ENCODE results near the gene MEF2B. TPM values are rescaled to one million over a fixed set of nuclear protein-coding genes. Genes with fewer than 3 reads are reported as not detected.

Gene MEF2B
- total and polyA plus RNA-seq, 2 experiments from 2014 or later: 7.4 to 8.3 TPM

DNA sequence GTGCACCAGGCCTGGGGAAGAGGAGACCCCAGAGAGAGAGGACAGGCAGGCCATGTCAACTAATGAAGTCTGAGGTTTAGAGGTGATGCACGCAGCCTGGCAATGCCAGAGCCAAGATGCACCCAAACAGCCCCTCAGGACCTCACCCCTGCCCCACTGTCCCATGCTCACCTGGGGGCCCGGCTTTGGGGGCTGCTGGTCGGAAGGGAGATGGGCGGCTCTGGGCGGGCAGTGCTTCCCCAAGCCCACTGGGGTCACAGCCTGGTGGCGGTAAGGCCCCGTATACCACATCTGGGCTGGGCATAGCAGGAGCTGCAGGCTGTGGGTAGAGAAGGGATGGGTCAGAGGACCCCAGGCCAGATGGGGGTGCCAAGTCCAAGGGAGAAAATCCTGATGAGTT, 23.2 kb downstream of the MEF2B start (continued):
- TF ChIP-seq, protein P1, sequence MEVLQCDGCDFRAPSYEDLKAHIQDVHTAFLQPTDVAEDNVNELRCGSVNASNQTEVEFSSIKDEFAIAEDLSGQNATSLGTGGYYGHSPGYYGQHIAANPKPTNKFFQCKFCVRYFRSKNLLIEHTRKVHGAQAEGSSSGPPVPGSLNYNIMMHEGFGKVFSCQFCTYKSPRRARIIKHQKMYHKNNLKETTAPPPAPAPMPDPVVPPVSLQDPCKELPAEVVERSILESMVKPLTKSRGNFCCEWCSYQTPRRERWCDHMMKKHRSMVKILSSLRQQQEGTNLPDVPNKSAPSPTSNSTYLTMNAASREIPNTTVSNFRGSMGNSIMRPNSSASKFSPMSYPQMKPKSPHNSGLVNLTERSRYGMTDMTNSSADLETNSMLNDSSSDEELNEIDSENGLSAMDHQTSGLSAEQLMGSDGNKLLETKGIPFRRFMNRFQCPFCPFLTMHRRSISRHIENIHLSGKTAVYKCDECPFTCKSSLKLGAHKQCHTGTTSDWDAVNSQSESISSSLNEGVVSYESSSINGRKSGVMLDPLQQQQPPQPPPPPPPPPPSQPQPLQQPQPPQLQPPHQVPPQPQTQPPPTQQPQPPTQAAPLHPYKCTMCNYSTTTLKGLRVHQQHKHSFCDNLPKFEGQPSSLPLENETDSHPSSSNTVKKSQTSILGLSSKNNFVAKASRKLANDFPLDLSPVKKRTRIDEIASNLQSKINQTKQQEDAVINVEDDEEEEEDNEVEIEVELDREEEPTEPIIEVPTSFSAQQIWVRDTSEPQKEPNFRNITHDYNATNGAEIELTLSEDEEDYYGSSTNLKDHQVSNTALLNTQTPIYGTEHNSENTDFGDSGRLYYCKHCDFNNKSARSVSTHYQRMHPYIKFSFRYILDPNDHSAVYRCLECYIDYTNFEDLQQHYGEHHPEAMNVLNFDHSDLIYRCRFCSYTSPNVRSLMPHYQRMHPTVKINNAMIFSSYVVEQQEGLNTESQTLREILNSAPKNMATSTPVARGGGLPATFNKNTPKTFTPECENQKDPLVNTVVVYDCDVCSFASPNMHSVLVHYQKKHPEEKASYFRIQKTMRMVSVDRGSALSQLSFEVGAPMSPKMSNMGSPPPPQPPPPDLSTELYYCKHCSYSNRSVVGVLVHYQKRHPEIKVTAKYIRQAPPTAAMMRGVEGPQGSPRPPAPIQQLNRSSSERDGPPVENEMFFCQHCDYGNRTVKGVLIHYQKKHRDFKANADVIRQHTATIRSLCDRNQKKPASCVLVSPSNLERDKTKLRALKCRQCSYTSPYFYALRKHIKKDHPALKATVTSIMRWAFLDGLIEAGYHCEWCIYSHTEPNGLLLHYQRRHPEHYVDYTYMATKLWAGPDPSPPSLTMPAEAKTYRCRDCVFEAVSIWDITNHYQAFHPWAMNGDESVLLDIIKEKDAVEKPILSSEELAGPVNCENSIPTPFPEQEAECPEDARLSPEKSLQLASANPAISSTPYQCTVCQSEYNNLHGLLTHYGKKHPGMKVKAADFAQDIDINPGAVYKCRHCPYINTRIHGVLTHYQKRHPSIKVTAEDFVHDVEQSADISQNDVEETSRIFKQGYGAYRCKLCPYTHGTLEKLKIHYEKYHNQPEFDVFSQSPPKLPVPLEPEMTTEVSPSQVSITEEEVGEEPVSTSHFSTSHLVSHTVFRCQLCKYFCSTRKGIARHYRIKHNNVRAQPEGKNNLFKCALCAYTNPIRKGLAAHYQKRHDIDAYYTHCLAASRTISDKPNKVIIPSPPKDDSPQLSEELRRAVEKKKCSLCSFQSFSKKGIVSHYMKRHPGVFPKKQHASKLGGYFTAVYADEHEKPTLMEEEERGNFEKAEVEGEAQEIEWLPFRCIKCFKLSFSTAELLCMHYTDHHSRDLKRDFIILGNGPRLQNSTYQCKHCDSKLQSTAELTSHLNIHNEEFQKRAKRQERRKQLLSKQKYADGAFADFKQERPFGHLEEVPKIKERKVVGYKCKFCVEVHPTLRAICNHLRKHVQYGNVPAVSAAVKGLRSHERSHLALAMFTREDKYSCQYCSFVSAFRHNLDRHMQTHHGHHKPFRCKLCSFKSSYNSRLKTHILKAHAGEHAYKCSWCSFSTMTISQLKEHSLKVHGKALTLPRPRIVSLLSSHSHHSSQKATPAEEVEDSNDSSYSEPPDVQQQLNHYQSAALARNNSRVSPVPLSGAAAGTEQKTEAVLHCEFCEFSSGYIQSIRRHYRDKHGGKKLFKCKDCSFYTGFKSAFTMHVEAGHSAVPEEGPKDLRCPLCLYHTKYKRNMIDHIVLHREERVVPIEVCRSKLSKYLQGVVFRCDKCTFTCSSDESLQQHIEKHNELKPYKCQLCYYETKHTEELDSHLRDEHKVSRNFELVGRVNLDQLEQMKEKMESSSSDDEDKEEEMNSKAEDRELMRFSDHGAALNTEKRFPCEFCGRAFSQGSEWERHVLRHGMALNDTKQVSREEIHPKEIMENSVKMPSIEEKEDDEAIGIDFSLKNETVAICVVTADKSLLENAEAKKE (CRISPR knock-in tag; IDR thresholded peaks at IDR 0.05): no peak

DNA sequence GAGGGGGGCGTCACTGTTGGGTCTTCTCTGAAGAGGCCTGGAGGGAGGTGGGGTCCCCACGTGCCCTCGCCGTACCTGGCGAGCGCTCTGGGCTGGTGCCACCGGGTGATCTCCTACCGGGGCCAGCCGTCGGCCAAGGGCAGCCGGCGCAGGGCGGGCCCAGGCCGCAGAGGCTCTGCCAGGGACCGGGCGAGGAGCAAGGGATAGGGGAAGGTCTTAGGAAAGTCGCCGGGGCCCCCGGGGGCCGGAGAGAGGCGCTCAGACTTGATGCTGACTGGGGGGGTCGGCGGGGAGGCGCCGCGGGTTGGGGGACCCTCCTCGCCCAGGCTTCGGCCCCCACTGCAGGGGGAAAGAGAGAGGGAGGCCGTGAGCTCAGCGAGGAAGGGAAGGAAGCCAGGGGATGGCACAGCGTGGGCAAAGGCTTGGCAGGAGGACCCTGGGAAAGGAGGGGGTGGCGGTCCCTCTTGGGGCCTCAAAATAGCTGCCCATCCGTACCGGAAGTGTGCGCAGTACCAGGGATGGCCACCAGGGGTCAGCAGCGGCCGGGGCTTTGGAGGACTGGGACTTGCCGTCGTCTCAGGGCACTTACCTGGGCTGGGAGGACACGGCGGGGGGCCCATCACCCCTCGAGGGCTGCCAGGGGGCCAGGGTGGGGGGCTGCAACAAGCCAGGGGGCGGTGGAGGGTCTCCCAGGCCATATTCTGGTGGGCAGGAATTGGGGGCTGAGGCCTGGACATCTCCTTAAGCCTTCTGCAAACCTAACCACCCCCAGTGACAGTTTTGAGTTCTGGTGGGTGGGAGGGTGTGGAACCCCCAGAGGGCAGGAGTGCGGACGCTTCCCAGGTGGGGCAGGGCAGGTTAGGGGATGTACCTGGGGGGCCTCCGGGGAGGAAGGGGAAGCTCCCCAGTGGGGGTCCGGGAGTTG, 24.1 kb downstream of the MEF2B start:
- Mint-ChIP-seq H3K4me1 (no peaks in the 10 kb centered on the region), H3K4me3 (no peak overlapping the region), H3K27me3 (ENCODE audit: insufficient read depth, low read depth, poor library complexity) (peaks cover 19% of the 10 kb centered on the region), H3K9me3 (no peaks in the 10 kb centered on the region), H3K27ac (no peak overlapping the region), H3K36me3 (ENCODE audit: low read depth) (peaks cover 8% of the 10 kb centered on the region; the same call in 2 of the 3 replicates)
- H3K4me3 ChIP-seq: peak overlapping the region; percentile 40; the same call in 1 of the 2 replicates
- H4K20me1 ChIP-seq (replicated peaks; ENCODE audit: insufficient read depth): no peaks in the 10 kb centered on the region
- H3K79me2 ChIP-seq (replicated peaks; ENCODE audit: insufficient read depth): no peaks in the 10 kb centered on the region
- no peak overlapping the region for H3K27ac ChIP-seq (ENCODE audit: low read depth)
- H3K4me2 ChIP-seq: peak overlapping the region; percentile 74
- ATAC-seq: peak; percentile 91
- H3K9me2 ChIP-seq (ENCODE audit: insufficient read depth): no peaks in the 10 kb centered on the region
- no peaks in the 10 kb centered on the region for H3K36me3 ChIP-seq (ENCODE audit: insufficient read depth)
- H2AFZ ChIP-seq: peak overlapping the region; percentile 94; the same call in 1 of the 2 replicates
- H3F3A ChIP-seq (replicated peaks; ENCODE audit: low read depth): no peaks in the 10 kb centered on the region
- no peaks in the 10 kb centered on the region for H3K4me1 ChIP-seq (ENCODE audit: insufficient read depth)
- TF ChIP-seq NANOG (IDR thresholded peaks at IDR 0.05; ENCODE audit: borderline replicate concordance) (no peak), STAT1 (IDR thresholded peaks at IDR 0.05; ENCODE audit: unreplicated experiment) (no peak), ZNF331 (CRISPR knock-in tag; IDR thresholded peaks at IDR 0.05; ENCODE audit: low read depth) (no peak), ZNF114 (CRISPR knock-in tag; IDR thresholded peaks at IDR 0.05) (no peak)
- TF ChIP-seq, protein P2, sequence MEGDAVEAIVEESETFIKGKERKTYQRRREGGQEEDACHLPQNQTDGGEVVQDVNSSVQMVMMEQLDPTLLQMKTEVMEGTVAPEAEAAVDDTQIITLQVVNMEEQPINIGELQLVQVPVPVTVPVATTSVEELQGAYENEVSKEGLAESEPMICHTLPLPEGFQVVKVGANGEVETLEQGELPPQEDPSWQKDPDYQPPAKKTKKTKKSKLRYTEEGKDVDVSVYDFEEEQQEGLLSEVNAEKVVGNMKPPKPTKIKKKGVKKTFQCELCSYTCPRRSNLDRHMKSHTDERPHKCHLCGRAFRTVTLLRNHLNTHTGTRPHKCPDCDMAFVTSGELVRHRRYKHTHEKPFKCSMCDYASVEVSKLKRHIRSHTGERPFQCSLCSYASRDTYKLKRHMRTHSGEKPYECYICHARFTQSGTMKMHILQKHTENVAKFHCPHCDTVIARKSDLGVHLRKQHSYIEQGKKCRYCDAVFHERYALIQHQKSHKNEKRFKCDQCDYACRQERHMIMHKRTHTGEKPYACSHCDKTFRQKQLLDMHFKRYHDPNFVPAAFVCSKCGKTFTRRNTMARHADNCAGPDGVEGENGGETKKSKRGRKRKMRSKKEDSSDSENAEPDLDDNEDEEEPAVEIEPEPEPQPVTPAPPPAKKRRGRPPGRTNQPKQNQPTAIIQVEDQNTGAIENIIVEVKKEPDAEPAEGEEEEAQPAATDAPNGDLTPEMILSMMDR (conservative IDR thresholded peaks at IDR 0.05; ENCODE audit: low read depth in 2 of 2): peak; percentile 72 to 98
- TF ChIP-seq, protein P3, sequence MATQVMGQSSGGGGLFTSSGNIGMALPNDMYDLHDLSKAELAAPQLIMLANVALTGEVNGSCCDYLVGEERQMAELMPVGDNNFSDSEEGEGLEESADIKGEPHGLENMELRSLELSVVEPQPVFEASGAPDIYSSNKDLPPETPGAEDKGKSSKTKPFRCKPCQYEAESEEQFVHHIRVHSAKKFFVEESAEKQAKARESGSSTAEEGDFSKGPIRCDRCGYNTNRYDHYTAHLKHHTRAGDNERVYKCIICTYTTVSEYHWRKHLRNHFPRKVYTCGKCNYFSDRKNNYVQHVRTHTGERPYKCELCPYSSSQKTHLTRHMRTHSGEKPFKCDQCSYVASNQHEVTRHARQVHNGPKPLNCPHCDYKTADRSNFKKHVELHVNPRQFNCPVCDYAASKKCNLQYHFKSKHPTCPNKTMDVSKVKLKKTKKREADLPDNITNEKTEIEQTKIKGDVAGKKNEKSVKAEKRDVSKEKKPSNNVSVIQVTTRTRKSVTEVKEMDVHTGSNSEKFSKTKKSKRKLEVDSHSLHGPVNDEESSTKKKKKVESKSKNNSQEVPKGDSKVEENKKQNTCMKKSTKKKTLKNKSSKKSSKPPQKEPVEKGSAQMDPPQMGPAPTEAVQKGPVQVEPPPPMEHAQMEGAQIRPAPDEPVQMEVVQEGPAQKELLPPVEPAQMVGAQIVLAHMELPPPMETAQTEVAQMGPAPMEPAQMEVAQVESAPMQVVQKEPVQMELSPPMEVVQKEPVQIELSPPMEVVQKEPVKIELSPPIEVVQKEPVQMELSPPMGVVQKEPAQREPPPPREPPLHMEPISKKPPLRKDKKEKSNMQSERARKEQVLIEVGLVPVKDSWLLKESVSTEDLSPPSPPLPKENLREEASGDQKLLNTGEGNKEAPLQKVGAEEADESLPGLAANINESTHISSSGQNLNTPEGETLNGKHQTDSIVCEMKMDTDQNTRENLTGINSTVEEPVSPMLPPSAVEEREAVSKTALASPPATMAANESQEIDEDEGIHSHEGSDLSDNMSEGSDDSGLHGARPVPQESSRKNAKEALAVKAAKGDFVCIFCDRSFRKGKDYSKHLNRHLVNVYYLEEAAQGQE (IDR thresholded peaks at IDR 0.05; ENCODE audit: unreplicated experiment): no peak
- TF ChIP-seq, protein P4, sequence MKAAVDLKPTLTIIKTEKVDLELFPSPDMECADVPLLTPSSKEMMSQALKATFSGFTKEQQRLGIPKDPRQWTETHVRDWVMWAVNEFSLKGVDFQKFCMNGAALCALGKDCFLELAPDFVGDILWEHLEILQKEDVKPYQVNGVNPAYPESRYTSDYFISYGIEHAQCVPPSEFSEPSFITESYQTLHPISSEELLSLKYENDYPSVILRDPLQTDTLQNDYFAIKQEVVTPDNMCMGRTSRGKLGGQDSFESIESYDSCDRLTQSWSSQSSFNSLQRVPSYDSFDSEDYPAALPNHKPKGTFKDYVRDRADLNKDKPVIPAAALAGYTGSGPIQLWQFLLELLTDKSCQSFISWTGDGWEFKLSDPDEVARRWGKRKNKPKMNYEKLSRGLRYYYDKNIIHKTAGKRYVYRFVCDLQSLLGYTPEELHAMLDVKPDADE (IDR thresholded peaks at IDR 0.05): peak; percentile 59; the same call in 1 of the 2 replicates
- DNase-seq (ENCODE audit: low spot score): peak; percentile 89
- H3K27me3 ChIP-seq (ENCODE audit: insufficient read depth): no peaks in the 10 kb centered on the region
